Stimulated activated memory B cell treated with anti-CD40 and anti-IgM and Interleukin-4, amounts not matched to agents 10 μg/mL and 1 μg/mL and 100 μg/mL, for 72 hours (primary cell): Measurements from ENCODE around the gene UGT1A6.

ENCODE experiments used
- ATAC-seq: fragments of 150-1000 bp; cut with Tn5 transposase; 2 replicates; pipeline ENCODE4 v1.10.0; 2021
- H3K27ac Mint-ChIP-seq: one replicate; pipeline ENCODE4 v1.8.0; 2022; ENCODE audit warnings: mild to moderate bottlenecking, mixed read lengths
- H3K27me3 Mint-ChIP-seq: one replicate; pipeline ENCODE4 v1.8.0; 2022; ENCODE audit warnings: mixed read lengths
- H3K36me3 Mint-ChIP-seq: one replicate; pipeline ENCODE4 v1.8.0; 2022; ENCODE audit warnings: mixed read lengths
- H3K4me1 Mint-ChIP-seq: one replicate; pipeline ENCODE4 v1.8.0; 2022; ENCODE audit warnings: mixed read lengths
- H3K4me3 Mint-ChIP-seq: one replicate; pipeline ENCODE4 v1.8.0; 2022; ENCODE audit warnings: mild to moderate bottlenecking, moderate library complexity, mixed read lengths
- H3K9me3 Mint-ChIP-seq: one replicate; pipeline ENCODE4 v1.8.0; 2022; ENCODE audit warnings: mixed read lengths

Gene UGT1A6

GRCh38 chr2:233792720-233793119 is 100.0 kb downstream of the UGT1A6 start:
- ATAC-seq, result no peak
- no peak overlapping the region for H3K4me3 Mint-ChIP-seq
- H3K36me3 Mint-ChIP-seq, result no peaks in the 10 kb centered on the region
- no peaks in the 10 kb centered on the region for H3K4me1 Mint-ChIP-seq
- peaks cover 2% of the 10 kb centered on the region for H3K9me3 Mint-ChIP-seq
- H3K27ac Mint-ChIP-seq, result no peak overlapping the region
- peaks cover 65% of the 10 kb centered on the region for H3K27me3 Mint-ChIP-seq

- Mint-ChIP-seq H3K4me3 (no peak overlapping the region), H3K9me3 (peaks cover 2% of the 10 kb centered on the region), H3K4me1 (no peaks in the 10 kb centered on the region), H3K27ac (no peak overlapping the region), H3K27me3 (peaks cover 71% of the 10 kb centered on the region), H3K36me3 (no peaks in the 10 kb centered on the region)
- ATAC-seq, result no peak
Observed at GRCh38 chr2:233793465-233794127, 100.9 kb downstream of the UGT1A6 start.

GRCh38 chr2:233794128-233794658 is 101.5 kb downstream of the UGT1A6 start:
- ATAC-seq, result no peak
- peaks cover 2% of the 10 kb centered on the region for H3K9me3 Mint-ChIP-seq
- H3K27me3 Mint-ChIP-seq, result peaks cover 68% of the 10 kb centered on the region
- no peak overlapping the region for H3K4me3 Mint-ChIP-seq
- H3K27ac Mint-ChIP-seq, result no peak overlapping the region
- no peaks in the 10 kb centered on the region for H3K4me1 Mint-ChIP-seq
- no peaks in the 10 kb centered on the region for H3K36me3 Mint-ChIP-seq

GRCh38 chr2:233795735-233796171 is 103.1 kb downstream of the UGT1A6 start:
- Mint-ChIP-seq H3K27me3 (peaks cover 52% of the 10 kb centered on the region), H3K4me3 (no peak overlapping the region), H3K4me1 (no peaks in the 10 kb centered on the region), H3K36me3 (no peaks in the 10 kb centered on the region), H3K27ac (no peak overlapping the region), H3K9me3 (peaks cover 4% of the 10 kb centered on the region)
- ATAC-seq, result no peak

GRCh38 chr2:233796254-233796653 is 103.6 kb downstream of the UGT1A6 start:
- no peak overlapping the region for H3K27ac Mint-ChIP-seq
- no peak overlapping the region for H3K4me3 Mint-ChIP-seq
- no peak for ATAC-seq
- peaks cover 4% of the 10 kb centered on the region for H3K9me3 Mint-ChIP-seq
- H3K27me3 Mint-ChIP-seq, result peaks cover 47% of the 10 kb centered on the region
- H3K36me3 Mint-ChIP-seq, result no peaks in the 10 kb centered on the region
- peaks cover 4% of the 10 kb centered on the region for H3K4me1 Mint-ChIP-seq

- Mint-ChIP-seq H3K4me1 (peaks cover 6% of the 10 kb centered on the region), H3K27ac (no peak overlapping the region), H3K9me3 (peaks cover 4% of the 10 kb centered on the region)
Observed at GRCh38 chr2:233798335-233799086, 105.8 kb downstream of the UGT1A6 start.

GRCh38 chr2:233799087-233799665 is 106.5 kb downstream of the UGT1A6 start:
- H3K4me3 Mint-ChIP-seq, result no peak overlapping the region
- no peak overlapping the region for H3K27ac Mint-ChIP-seq
- H3K4me1 Mint-ChIP-seq, result peaks cover 6% of the 10 kb centered on the region

More at GRCh38 chr2:233798335-233799086, 105.8 kb downstream of the UGT1A6 start:
- Mint-ChIP-seq H3K4me3 (no peak overlapping the region), H3K27me3 (peaks cover 38% of the 10 kb centered on the region), H3K36me3 (no peaks in the 10 kb centered on the region)
- ATAC-seq, result no peak

GRCh38 chr2:233799716-233800115 is 107.0 kb downstream of the UGT1A6 start:
- no peak for ATAC-seq
- H3K4me3 Mint-ChIP-seq, result no peak overlapping the region
- peaks cover 4% of the 10 kb centered on the region for H3K9me3 Mint-ChIP-seq
- H3K27ac Mint-ChIP-seq, result no peak overlapping the region
- H3K27me3 Mint-ChIP-seq, result peaks cover 38% of the 10 kb centered on the region
- H3K36me3 Mint-ChIP-seq, result no peaks in the 10 kb centered on the region
- H3K4me1 Mint-ChIP-seq, result peaks cover 6% of the 10 kb centered on the region

More at GRCh38 chr2:233799087-233799665, 106.5 kb downstream of the UGT1A6 start:
- Mint-ChIP-seq H3K27me3 (peaks cover 38% of the 10 kb centered on the region), H3K9me3 (peaks cover 4% of the 10 kb centered on the region), H3K36me3 (no peaks in the 10 kb centered on the region)
- ATAC-seq, result no peak

GRCh38 chr2:233800208-233800607 is 107.5 kb downstream of the UGT1A6 start:
- peaks cover 4% of the 10 kb centered on the region for H3K9me3 Mint-ChIP-seq

GRCh38 chr2:233801357-233802131 is 108.9 kb downstream of the UGT1A6 start:
- Mint-ChIP-seq H3K4me1 (peaks cover 6% of the 10 kb centered on the region), H3K27ac (no peak overlapping the region), H3K27me3 (peaks cover 37% of the 10 kb centered on the region), H3K4me3 (no peak overlapping the region), H3K36me3 (no peaks in the 10 kb centered on the region), H3K9me3 (peaks cover 4% of the 10 kb centered on the region)
- no peak for ATAC-seq

More at GRCh38 chr2:233800208-233800607, 107.5 kb downstream of the UGT1A6 start:
- no peaks in the 10 kb centered on the region for H3K36me3 Mint-ChIP-seq
- no peak overlapping the region for H3K27ac Mint-ChIP-seq
- H3K4me3 Mint-ChIP-seq, result no peak overlapping the region
- no peak for ATAC-seq
- H3K4me1 Mint-ChIP-seq, result peaks cover 6% of the 10 kb centered on the region
- peaks cover 37% of the 10 kb centered on the region for H3K27me3 Mint-ChIP-seq

GRCh38 chr2:233802132-233802815 is 109.6 kb downstream of the UGT1A6 start:
- Mint-ChIP-seq H3K4me3 (no peak overlapping the region), H3K36me3 (no peaks in the 10 kb centered on the region), H3K27me3 (peaks cover 37% of the 10 kb centered on the region), H3K27ac (no peak overlapping the region), H3K9me3 (peaks cover 4% of the 10 kb centered on the region), H3K4me1 (peaks cover 6% of the 10 kb centered on the region)
- no peak for ATAC-seq

- Mint-ChIP-seq H3K27me3 (peaks cover 33% of the 10 kb centered on the region), H3K9me3 (peaks cover 4% of the 10 kb centered on the region)
Observed at GRCh38 chr2:233803292-233803911, 110.7 kb downstream of the UGT1A6 start.

GRCh38 chr2:233803994-233804393 is 111.3 kb downstream of the UGT1A6 start:
- Mint-ChIP-seq H3K9me3 (peaks cover 4% of the 10 kb centered on the region), H3K4me3 (no peak overlapping the region), H3K27me3 (peaks cover 34% of the 10 kb centered on the region), H3K4me1 (peaks cover 6% of the 10 kb centered on the region), H3K27ac (no peak overlapping the region), H3K36me3 (no peaks in the 10 kb centered on the region)
- ATAC-seq, result no peak

More at GRCh38 chr2:233803292-233803911, 110.7 kb downstream of the UGT1A6 start:
- Mint-ChIP-seq H3K27ac (no peak overlapping the region), H3K4me1 (peaks cover 6% of the 10 kb centered on the region), H3K4me3 (no peak overlapping the region), H3K36me3 (no peaks in the 10 kb centered on the region)
- no peak for ATAC-seq
